ENCODE measurements around the gene POU3F3.

The POU3F3 gene

GRCh38 chr2:104878863-104879512, 25.1 kb downstream of the POU3F3 start:
- DNase-seq, result no peak

DNA sequence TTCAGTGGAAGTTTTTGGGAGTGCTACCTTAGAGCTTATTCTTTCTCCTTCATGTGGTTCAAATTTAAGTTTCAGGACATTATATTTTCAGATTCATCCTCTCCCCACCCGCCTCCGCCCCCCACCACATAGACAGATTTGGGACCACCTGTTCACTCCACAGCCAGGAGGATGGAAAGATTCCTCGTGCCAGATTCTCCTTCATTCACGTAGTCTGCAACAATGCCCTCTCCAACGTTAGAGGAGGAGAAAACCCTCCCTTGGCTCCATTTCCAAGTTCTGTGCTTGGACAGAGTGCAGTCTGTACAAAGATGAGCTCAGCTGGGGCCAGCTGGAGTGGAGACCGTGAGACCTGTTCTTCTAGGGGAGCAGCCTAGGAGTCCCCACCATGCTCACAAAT, 26.2 kb downstream of the POU3F3 start:
- no peak for DNase-seq

- DNase-seq, result no peak
Observed at GRCh38 chr2:104883357-104883756, 29.4 kb downstream of the POU3F3 start.

DNA sequence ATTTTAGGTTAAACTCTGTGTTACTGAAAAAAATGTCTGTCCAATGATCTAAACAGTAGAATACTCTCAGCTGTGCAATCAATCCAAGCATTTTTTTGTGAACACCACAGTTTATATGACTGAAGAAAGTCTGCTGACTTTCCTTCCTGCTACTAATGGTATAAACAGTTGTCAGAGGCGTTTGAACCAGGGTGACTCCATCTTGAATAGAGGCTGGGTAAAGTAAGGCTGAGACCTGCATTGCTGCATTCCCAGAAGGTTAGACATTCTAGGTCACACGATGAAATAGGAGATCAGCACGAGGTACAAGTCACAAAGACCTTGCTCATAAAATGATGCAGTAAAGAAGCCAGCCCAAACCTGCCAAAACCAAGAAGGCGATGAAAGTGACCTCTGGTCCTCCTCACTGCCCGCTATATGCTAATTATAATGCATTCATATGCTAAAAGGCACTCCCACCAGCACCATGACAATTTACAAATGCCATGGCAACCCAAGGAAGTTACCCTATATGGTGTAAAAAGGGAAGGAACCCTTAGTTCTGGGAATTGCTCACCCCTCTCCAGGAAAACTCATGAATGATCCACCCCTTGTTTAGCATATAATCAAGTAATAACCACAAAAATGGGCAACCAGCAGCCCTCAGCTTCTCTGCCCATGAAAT, 31.3 kb downstream of the POU3F3 start:
- no peak for DNase-seq

DNA sequence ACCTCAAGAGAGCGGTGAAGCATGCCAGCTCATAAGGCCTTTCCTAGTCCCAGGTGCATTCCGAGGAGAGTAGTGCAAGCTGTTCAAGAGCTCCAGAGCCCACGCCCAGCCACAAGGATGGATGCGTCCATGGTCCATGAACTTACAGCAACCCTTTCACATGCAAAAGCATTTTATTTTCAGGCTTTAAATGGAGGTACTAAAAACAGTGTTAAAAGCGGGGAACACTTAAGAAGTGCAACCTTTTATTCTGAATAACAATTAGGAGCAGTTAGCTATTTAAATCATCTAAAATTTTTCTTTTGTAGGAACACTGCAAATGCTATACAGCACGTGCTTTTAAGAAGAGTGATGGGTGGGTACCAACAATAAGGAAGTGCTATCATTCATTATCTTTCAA, 33.8 kb downstream of the POU3F3 start:
- DNase-seq, result no peak

GRCh38 chr2:104888489-104889258, 34.8 kb downstream of the POU3F3 start:
- no peak for DNase-seq

DNA sequence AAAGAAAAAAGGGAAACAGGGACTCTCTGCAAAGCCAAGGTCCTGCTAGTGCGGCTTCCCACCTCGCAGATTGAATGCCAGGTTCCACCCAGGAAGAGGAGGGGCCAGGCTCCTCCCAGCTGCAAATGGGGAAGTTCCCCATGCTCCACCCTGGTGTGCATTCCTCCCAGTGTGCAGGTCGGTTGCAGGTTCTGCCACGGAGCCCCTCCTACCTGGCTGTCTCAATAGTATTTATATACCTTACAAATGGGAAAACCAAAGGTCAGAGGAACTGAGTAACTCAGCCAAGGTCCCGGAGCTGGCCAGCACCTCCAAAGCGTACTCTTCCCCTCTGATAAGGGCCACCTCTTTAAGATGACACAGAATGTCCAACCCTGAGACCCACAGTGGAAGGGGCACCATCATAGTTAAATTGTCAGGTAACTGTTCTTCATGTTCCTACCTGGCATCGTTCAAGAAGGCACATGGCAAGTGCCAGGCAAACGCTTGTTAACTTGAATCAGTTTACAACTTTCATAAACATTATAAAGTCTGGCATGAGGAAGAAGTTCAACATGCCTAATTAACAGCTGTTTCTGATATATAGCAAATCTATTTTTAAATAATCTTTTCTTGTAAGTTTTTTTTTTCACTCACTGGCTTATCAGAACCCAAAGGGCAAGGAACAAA, 35.5 kb downstream of the POU3F3 start:
- DNase-seq, result no peak

- no peak for DNase-seq
Observed at GRCh38 chr2:104889960-104890684, 36.2 kb downstream of the POU3F3 start.

DNA sequence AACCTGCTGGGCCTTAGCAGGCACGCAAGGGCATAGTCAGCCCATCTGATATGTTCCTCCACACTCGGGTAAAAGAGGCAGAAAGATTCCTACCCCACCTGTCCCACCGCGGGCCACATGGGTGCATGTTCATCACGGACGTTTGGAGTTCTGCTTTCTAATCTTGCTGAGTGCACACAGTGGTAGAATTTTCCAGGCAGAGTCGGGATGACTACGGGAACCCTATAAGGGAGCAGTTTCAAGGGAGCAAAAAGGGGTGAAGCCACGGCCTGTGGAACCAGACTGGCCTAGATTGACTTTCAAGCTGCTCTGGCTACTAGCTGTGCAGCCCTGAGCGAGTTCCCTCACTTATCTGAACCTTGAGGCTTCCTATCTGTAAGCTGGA, 36.8 kb downstream of the POU3F3 start:
- DNase-seq, result no peak

- no peak for DNase-seq
Observed at GRCh38 chr2:104891145-104891544, 37.2 kb downstream of the POU3F3 start.

DNA sequence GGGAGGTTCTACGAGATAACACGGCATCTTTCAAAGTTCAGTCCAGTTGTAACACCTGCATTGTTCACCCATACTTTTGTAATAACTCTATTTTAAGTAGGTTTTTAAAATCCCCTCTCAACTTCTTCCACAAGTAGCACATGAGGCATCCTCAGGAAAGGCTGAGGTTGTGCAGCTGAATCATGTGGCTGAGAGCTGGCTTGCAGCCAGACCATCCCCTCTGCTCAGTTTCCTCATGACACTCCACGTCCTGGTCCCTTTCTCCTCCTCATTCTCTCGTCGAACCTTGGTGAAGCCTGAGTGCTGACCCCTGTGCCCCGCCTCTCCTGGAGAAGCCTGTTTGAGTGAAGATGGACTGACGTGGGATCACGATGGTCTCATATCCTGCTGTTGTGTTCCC, 42.5 kb downstream of the POU3F3 start:
- no peak for DNase-seq

DNA sequence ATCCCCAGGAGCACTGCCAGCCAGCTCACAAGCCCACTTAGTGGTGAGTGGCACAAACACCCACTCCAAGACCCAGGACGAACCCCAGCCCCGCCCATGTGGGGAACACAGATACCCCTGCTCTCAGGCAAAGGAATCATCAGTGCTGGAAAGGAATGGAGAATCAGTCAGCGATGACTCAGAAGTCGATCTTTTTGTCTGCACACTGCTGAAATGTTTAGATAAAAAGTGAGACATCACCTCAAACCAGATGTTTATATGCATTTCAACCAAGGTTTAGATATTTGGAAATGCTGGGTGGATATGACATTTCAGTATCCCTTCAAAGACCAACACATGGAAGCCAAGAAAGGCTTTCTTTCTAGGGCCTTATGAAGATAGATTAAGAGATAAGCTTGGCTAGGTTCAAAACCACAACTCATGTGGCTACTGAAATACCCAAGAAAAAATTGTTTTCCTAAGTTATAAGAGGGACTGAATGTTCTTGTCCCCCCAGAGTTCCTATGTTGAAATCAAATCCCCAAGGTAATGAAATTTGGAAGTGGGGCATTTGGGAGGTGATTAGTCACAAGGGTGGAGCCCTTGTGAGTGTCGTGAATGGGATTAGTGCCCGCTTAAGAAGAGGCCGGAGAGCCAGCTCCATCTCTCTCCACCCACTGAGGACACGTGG, 43.7 kb downstream of the POU3F3 start:
- no peak for DNase-seq

DNA sequence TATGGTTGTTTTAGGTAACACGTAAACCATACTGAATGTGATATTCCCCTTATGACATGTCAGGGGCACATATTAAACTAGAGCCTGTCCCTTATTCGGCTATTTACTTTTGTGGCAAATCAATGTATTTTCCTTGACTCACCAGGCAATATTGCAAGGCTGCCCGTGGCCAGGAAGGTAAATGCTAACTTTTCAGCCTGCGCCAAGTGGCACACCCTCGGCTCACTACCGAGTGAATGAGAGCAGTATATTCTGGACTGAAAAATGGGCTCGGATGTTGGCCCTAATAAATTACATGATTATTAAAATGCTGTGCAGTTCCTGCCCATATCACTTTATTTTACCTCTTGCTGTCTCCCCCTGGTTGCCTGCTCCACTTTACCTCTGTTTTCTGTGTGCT, 46.7 kb downstream of the POU3F3 start:
- DNase-seq, result no peak

- DNase-seq, result no peak
Observed at GRCh38 chr2:104901037-104901881, 47.3 kb downstream of the POU3F3 start.

GRCh38 chr2:104902317-104902716, 48.4 kb downstream of the POU3F3 start:
- no peak for DNase-seq
